Adipocyte (in vitro differentiated cells): ENCODE results near the gene SH2D4B.
A peak's percentile ranks its signal among the peaks of the same experiment; 100 is the strongest.

Experiments
- DNase-seq: peaks from one replicate; pipeline ENCODE4 v3.0.0-alpha.2; 2015; ENCODE audit warnings: low read depth
- H3K27me3 ChIP-seq: replicated peaks from 2 replicates; pipeline ENCODE4 v1.7.0; 2013; ENCODE audit warnings: mild to moderate bottlenecking, low read length, moderate library complexity; ENCODE audit not compliant: control insufficient read depth, insufficient read depth
- H3K36me3 ChIP-seq: 2 replicates; pipeline ENCODE4 v1.7.0; 2013; ENCODE audit warnings: low read length, mild to moderate bottlenecking, moderate library complexity; ENCODE audit not compliant: control insufficient read depth, insufficient read depth, severe bottlenecking
- H3K4me1 ChIP-seq: 2 replicates; pipeline ENCODE4 v1.7.0; 2013; ENCODE audit warnings: mild to moderate bottlenecking, low read length, moderate library complexity; ENCODE audit not compliant: control insufficient read depth, insufficient read depth
- H3K4me3 ChIP-seq: 2 replicates; pipeline ENCODE4 v1.7.0; 2013; ENCODE audit warnings: mild to moderate bottlenecking, low read length, moderate library complexity
- H3K9ac ChIP-seq: 2 replicates; pipeline ENCODE4 v1.7.0; 2013; ENCODE audit warnings: mild to moderate bottlenecking, low read length, moderate library complexity
- H3K9me3 ChIP-seq: 2 replicates; pipeline ENCODE4 v1.7.0; 2013; ENCODE audit warnings: mild to moderate bottlenecking, low read length, moderate library complexity; ENCODE audit not compliant: control insufficient read depth

Gene SH2D4B

GRCh38 chr10:80660736-80661135 lies 123.0 kb downstream of the SH2D4B start:
- Histone ChIP-seq H3K4me1 (no peaks in the 10 kb centered on the region), H3K9ac (no peak overlapping the region), H3K27me3 (peaks cover 26% of the 10 kb centered on the region), H3K4me3 (no peak overlapping the region), H3K36me3 (no peaks in the 10 kb centered on the region), H3K9me3 (peaks cover 21% of the 10 kb centered on the region)
- no peak for DNase-seq

DNA sequence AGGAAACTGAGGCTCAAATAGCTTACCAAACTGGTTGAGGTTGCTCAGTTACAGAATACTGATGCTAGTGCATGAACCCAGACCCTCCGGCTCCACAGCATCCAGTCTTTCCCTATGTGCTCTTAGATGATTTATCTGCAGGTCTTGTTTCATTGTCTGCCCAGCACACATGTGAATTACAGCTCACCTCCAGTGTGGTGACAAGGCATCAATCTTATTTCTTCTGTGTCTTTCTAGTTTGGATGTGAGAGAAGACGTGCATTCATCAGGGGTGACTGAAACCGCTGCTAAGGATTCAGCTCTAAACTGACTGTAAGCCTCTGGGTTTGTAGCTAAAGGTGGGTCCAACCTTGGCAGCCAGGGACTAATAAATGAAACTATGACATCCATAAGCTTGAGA lies 123.8 kb downstream of the SH2D4B start:
- H3K4me1 ChIP-seq = no peaks in the 10 kb centered on the region
- no peak for DNase-seq
- no peak overlapping the region for H3K9ac ChIP-seq
- H3K36me3 ChIP-seq = no peaks in the 10 kb centered on the region
- peaks cover 31% of the 10 kb centered on the region for H3K27me3 ChIP-seq
- H3K4me3 ChIP-seq = no peak overlapping the region
- peaks cover 13% of the 10 kb centered on the region for H3K9me3 ChIP-seq

DNA sequence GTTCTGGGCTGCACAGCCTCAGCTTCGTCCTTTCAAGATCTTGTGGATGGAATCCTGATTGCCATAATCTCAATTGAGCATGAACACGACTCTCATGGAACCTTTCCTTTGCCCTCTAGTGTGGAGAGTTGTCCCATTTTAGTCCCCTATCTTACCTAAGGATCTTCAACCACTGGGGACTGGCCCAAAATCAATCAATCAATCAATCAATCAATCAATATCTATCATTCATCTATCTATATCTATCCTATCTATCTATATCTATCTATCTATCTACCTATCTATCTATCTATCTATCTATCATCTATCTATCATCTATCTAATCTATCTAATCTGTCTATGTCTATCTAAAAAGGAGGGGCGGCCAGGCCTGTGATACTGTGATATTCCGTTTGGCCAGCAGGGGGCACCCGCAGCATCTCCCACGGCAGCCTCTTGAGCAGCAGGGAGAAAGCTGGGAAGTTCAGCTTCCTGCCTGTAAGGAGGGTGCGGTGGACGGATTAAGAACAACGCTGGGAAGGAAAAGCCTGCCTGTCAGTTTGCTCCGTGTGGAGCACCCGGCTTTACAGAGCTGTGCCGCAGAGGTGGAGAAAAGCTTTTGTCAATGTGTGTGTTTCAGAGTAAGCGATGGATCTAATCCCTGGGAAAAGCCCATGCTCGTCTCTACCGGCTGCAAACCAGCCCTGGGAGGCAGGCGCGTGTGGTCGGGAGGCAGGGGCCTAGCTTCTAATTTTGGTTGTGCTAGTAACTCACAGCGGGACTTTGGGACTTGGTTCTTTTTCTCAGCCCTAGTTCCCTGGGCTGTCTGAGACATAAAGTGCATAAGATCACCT lies 124.9 kb downstream of the SH2D4B start:
- Histone ChIP-seq H3K27me3 (peaks cover 38% of the 10 kb centered on the region), H3K9ac (peak overlapping the region; percentile 77), H3K9me3 (peaks cover 3% of the 10 kb centered on the region), H3K36me3 (no peaks in the 10 kb centered on the region), H3K4me3 (peak overlapping the region; percentile 75), H3K4me1 (no peaks in the 10 kb centered on the region)
- DNase-seq = peak; percentile 87

DNA sequence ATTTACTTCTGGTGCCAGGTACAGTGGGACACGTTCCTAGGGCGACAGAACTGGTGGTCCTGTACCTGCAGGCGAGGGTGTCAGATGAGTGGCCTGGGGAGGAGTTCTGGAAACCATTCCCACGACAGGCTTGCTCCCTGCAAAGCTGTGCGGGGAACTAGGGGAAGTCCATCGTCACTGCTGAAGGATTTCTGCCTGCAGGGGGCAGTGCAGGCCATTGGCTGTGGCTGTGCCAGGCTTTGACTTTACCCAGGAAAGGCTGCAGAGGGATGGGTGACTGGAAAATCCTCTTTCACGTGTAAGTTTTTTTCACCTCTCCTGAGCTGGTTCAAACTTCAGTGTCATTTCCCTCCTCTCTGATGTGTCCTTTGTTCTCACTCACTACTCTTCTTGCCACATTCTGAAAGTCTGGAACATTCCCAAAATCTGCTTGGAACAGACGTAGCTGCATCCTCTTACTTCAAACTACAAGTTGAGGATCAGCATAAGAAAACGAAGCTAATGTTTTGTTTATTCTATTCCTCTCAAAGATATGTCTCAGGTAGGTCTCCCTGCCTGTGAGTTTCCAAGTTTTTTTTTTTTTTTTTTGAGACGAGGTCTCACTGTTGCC lies 126.5 kb downstream of the SH2D4B start:
- no peaks in the 10 kb centered on the region for H3K36me3 ChIP-seq
- peaks cover 35% of the 10 kb centered on the region for H3K27me3 ChIP-seq
- no peaks in the 10 kb centered on the region for H3K9me3 ChIP-seq
- H3K4me3 ChIP-seq = no peak overlapping the region
- H3K4me1 ChIP-seq = no peaks in the 10 kb centered on the region
- DNase-seq = peak; percentile 69
- H3K9ac ChIP-seq = no peak overlapping the region

GRCh38 chr10:80669485-80669884 lies 131.8 kb downstream of the SH2D4B start:
- H3K9ac ChIP-seq = no peak overlapping the region
- no peak for DNase-seq
- no peaks in the 10 kb centered on the region for H3K4me1 ChIP-seq
- H3K4me3 ChIP-seq = no peak overlapping the region
- H3K9me3 ChIP-seq = no peaks in the 10 kb centered on the region
- peaks cover 17% of the 10 kb centered on the region for H3K27me3 ChIP-seq
- no peaks in the 10 kb centered on the region for H3K36me3 ChIP-seq

DNA sequence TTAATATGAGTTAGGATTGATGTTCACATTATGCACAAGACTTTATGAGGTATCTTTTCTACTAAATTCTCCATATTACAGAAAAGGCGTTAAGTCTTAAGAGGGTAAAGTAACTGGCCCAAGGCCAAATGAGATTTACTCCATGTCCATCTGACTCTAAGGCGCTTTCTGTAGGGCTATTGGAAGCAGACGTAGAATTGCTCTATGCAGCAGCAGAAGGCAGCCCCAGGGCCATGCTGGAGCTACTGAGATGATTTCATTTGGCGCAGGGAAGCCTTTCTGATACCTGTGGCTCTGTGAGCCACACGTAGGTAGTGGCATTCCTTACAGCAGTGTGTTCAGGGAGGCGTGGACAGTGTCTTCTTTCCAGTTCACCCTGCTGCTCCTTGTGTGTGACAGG lies 133.1 kb downstream of the SH2D4B start:
- H3K4me3 ChIP-seq = no peak overlapping the region
- H3K4me1 ChIP-seq = no peaks in the 10 kb centered on the region
- no peak for DNase-seq
- peaks cover 15% of the 10 kb centered on the region for H3K27me3 ChIP-seq
- peaks cover 1% of the 10 kb centered on the region for H3K9me3 ChIP-seq
- no peak overlapping the region for H3K9ac ChIP-seq
- no peaks in the 10 kb centered on the region for H3K36me3 ChIP-seq

- H3K4me1 ChIP-seq = no peaks in the 10 kb centered on the region
- no peak for DNase-seq
- no peaks in the 10 kb centered on the region for H3K36me3 ChIP-seq
- no peak overlapping the region for H3K9ac ChIP-seq
- H3K9me3 ChIP-seq = peaks cover 4% of the 10 kb centered on the region
- H3K4me3 ChIP-seq = no peak overlapping the region
- H3K27me3 ChIP-seq = peaks cover 10% of the 10 kb centered on the region
Measured at GRCh38 chr10:80671847-80672246, 134.1 kb downstream of the SH2D4B start.

DNA sequence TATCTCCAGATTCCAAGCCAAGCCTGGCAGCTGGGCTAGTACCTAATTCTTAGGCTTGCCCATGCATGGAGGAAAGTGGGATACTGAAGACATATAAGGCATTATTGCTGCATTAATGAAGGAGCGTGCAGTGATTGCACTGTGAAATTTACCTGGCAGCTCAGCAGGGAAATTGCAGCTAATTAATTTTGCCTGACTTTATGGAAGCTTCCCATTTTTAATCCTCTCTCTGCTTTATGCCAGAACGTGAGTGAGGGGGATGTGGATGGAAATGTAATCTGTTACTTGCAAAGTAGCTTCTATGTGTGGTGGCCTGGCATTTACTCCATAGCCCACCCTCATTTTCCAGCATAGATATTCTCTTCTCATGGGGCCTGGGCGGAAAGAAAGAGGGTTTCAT lies 134.9 kb downstream of the SH2D4B start:
- peaks cover 4% of the 10 kb centered on the region for H3K9me3 ChIP-seq
- H3K4me3 ChIP-seq = no peak overlapping the region
- H3K36me3 ChIP-seq = no peaks in the 10 kb centered on the region
- no peaks in the 10 kb centered on the region for H3K4me1 ChIP-seq
- no peak overlapping the region for H3K9ac ChIP-seq
- DNase-seq = no peak
- H3K27me3 ChIP-seq = peaks cover 4% of the 10 kb centered on the region

DNA sequence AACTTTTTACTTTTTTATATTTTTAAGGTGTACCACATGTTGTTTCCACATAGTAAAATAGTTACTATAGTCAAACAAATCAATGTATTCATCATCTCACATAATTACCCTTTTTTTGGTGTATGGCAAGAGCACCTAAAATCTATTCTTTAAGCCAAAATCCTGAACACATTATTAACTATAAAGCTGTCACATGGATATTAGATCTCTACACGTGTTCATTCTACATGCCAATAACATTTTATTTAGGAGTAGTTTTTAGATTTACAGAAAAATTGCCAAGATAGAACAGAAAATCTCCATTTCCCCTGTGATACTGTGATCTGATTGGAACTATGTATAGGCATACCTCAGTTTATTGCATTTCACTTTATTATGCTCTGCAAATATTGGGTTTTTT lies 137.1 kb downstream of the SH2D4B start:
- Histone ChIP-seq H3K9me3 (peaks cover 4% of the 10 kb centered on the region), H3K27me3 (peaks cover 4% of the 10 kb centered on the region), H3K9ac (no peak overlapping the region), H3K4me1 (no peaks in the 10 kb centered on the region), H3K36me3 (no peaks in the 10 kb centered on the region), H3K4me3 (no peak overlapping the region)
- no peak for DNase-seq

- DNase-seq = no peak
- peaks cover 1% of the 10 kb centered on the region for H3K27me3 ChIP-seq
Measured at GRCh38 chr10:80681142-80681541, 143.4 kb downstream of the SH2D4B start.

GRCh38 chr10:80684259-80684658 lies 146.6 kb downstream of the SH2D4B start:
- no peaks in the 10 kb centered on the region for H3K9me3 ChIP-seq
- peak; percentile 9 for DNase-seq
- no peaks in the 10 kb centered on the region for H3K36me3 ChIP-seq
- H3K9ac ChIP-seq = no peak overlapping the region
- H3K4me1 ChIP-seq = no peaks in the 10 kb centered on the region
- peaks cover 5% of the 10 kb centered on the region for H3K27me3 ChIP-seq
- H3K4me3 ChIP-seq = no peak overlapping the region

More at GRCh38 chr10:80681142-80681541, 143.4 kb downstream of the SH2D4B start:
- no peaks in the 10 kb centered on the region for H3K36me3 ChIP-seq
- H3K4me3 ChIP-seq = no peak overlapping the region
- no peak overlapping the region for H3K9ac ChIP-seq
- H3K9me3 ChIP-seq = no peaks in the 10 kb centered on the region
- no peaks in the 10 kb centered on the region for H3K4me1 ChIP-seq
